ENCODE results near the gene MYOF. TPM values are rescaled to one million over a fixed set of nuclear protein-coding genes. Genes with fewer than 3 reads are reported as not detected.

Gene MYOF
- total and polyA plus RNA-seq, 10 of the 15 experiments (the other 5 are each of a cell fraction or from before 2014, with no cell fraction given), result 0.02 to 0.59 (median 0.17) TPM

GRCh38 chr10:93376372-93377293 lies 105.5 kb downstream of the MYOF start:
- H3K4me2 ChIP-seq (ENCODE audit: control insufficient read depth, insufficient read depth), result no peak overlapping the region
- no peaks in the 10 kb centered on the region for H4K20me1 ChIP-seq (ENCODE audit: control insufficient read depth, insufficient read depth)
- no peaks in the 10 kb centered on the region for H3K79me2 ChIP-seq (ENCODE audit: control insufficient read depth, insufficient read depth, low read length)
- WGBS (ENCODE audit: insufficient coverage, insufficient replicate concordance, low lambda C conversion rate, missing lambda C conversion rate), result 27% methylated on average over 10 of the region's 10 CpGs
- H3K27ac ChIP-seq (ENCODE audit: control insufficient read depth, insufficient read depth), result no peak overlapping the region
- DNase-seq (ENCODE audit: low read depth, low spot score), result peak; percentile 31
- no peak overlapping the region for H2AFZ ChIP-seq (ENCODE audit: control insufficient read depth, low read depth, low read length)
- ATAC-seq, result peak; percentile 93
- in situ Hi-C loops (cut with MboI), result loop anchor here (5.0 kb wide), 1 partner anchor 106 kb away; the partner anchor contains the start of gene MYOF
- BruUV-seq (replicated peaks), result no TSS peak
- H3K9ac ChIP-seq (ENCODE audit: control insufficient read depth, insufficient read depth, low read length), result no peak overlapping the region
- H3K4me1 ChIP-seq (ENCODE audit: control insufficient read depth, insufficient read depth, low read length), result no peaks in the 10 kb centered on the region
- RAD21 ChIA-PET (ENCODE audit: unreplicated experiment), result interaction anchor here (0.6 to 7.5 kb wide), 18 partner anchors 14 to 567 kb away, joined by 3 to 144 read pairs (median 4); partner anchors contain the start of genes CEP55 and MYOF
- no peaks in the 10 kb centered on the region for H3K9me3 ChIP-seq (replicated peaks; ENCODE audit: control insufficient read depth, insufficient read depth, low read length)
- no peak overlapping the region for H3K4me3 ChIP-seq
- peaks cover 0 to 2% of the 10 kb centered on the region in 2 experiments; a peak in 1 of 4 replicates for H3K27me3 ChIP-seq (replicated peaks in 1 of 2; ENCODE audit: control insufficient read depth in 2 of 2, insufficient read depth in 2 of 2, low read length in 1 of 2)
- POLR2A ChIA-PET, result interaction anchor here (0.6 to 1.2 kb wide), 2 partner anchors 106 to 137 kb away, joined by 3 read pairs; no protein-coding TSS in a partner anchor
- intact Hi-C loops (cut with micrococcal nuclease; ENCODE audit: unreplicated experiment), result loop anchor here (1.0 to 10.0 kb wide), 3 partner anchors 106 to 308 kb away; partner anchors contain the start of gene MYOF
- SMC1A ChIA-PET (ENCODE audit: uncharacterized antibody, unreplicated experiment), result interaction anchor here (0.6 to 9.8 kb wide), 32 partner anchors 9 to 1061 kb away, joined by 3 to 157 read pairs (median 5); partner anchors contain the start of genes CEP55 and MYOF
- CTCF ChIA-PET, result interaction anchor here (0.6 to 8.4 kb wide), 49 partner anchors 8 to 544 kb away, joined by 3 to 283 read pairs (median 4); partner anchors contain the start of gene MYOF
- no peaks in the 10 kb centered on the region for H3K36me3 ChIP-seq (ENCODE audit: control insufficient read depth in 2 of 2, insufficient read depth in 2 of 2, low read length in 1 of 2)
- FAIRE-seq, result peak; percentile 87
- no peak for TF ChIP-seq NFXL1 (IDR thresholded peaks at IDR 0.05; ENCODE audit: borderline replicate concordance)
- TF ChIP-seq RCOR1 (conservative IDR thresholded peaks at IDR 0.05; ENCODE audit: low read depth, low read length), result no peak
- TF ChIP-seq KAT2A (conservative IDR thresholded peaks at IDR 0.05; ENCODE audit: control insufficient read depth, low read depth, low read length), result no peak
- TF ChIP-seq BACH1 (IDR thresholded peaks at IDR 0.05; ENCODE audit: borderline replicate concordance), result no peak
- no peak for TF ChIP-seq SMAD5 (IDR thresholded peaks at IDR 0.05; ENCODE audit: low read depth)
- no peak for TF ChIP-seq CBX5 (IDR thresholded peaks at IDR 0.05; ENCODE audit: low read depth)
- TF ChIP-seq REST (IDR thresholded peaks at IDR 0.05; ENCODE audit: low read depth, low read length), result no peak
- TF ChIP-seq RB1 (IDR thresholded peaks at IDR 0.05; ENCODE audit: borderline replicate concordance), result peak; percentile 53; the same call in 1 of the 2 replicates
- no peak for TF ChIP-seq SUZ12 (IDR thresholded peaks at IDR 0.05; ENCODE audit: unreplicated experiment)
- TF ChIP-seq POU2F2 (IDR thresholded peaks at IDR 0.05; ENCODE audit: borderline replicate concordance, low read depth, low read length), result no peak
- TF ChIP-seq NRF1 (conservative IDR thresholded peaks at IDR 0.05; ENCODE audit: low read depth, low read length), result no peak
- TF ChIP-seq TCF12 (IDR thresholded peaks at IDR 0.05; ENCODE audit: low read depth, low read length), result no peak
- no peak for TF ChIP-seq TARDBP (IDR thresholded peaks at IDR 0.05; ENCODE audit: borderline replicate concordance)
- no peak for TF ChIP-seq ZNF217 (IDR thresholded peaks at IDR 0.05)
- no peak for TF ChIP-seq HCFC1 (IDR thresholded peaks at IDR 0.05; ENCODE audit: low read length)
- no peak for TF ChIP-seq MLLT1 (IDR thresholded peaks at IDR 0.05)
- TF ChIP-seq E2F4 (IDR thresholded peaks at IDR 0.05; ENCODE audit: low read depth, low read length), result no peak
- TF ChIP-seq YY1 (IDR thresholded peaks at IDR 0.05; ENCODE audit: low read depth, low read length), result 0 out of 2 replicates have a peak, but pooled peaks have one; percentile 55

All from GM12878 (cell line).